ENCODE results near the gene MOB3B.
A peak's percentile ranks its signal among the peaks of the same experiment; 100 is the strongest.

Gene MOB3B

DNA sequence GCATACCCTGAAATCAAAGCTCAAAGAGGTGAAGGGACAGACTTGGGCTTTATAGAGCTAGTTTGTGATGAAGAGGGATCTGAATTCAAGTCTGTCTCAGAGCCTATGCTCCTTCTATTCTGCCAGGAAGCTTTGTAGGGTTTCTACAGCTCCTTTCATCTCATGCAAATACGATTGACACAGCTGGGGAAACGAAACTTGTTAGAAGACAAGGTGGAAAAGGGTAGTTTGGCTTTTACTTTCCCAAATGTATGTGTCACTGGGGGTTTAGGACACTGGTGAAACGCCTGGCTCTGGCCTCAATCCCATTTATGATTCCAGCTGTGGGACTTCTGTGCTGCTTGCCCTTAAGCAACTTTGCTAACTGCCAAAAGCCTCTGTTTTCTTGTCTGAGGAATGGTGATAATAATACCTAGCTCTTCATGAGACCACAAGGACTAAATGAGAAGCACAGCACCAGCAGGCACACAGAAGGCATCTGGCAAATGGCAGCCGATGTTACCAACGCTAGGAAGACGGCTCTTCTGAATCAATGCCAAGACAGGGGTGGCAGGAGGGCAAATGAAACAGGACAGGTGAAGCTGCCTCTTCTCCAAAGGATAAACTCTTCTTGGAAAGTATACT lies 162.3 kb downstream of the MOB3B start:
- no peaks in the 10 kb centered on the region for H3K36me3 ChIP-seq (replicated peaks)
- in situ Hi-C loops (cut with HindIII; ENCODE audit: low pct_ligation_motif_present, low sequenced_read_pairs) = no loop called here
- no peak for DNase-seq
- no peak overlapping the region for H3K27ac ChIP-seq
- H3K4me3 ChIP-seq (ENCODE audit: low read depth, low read length) = no peak overlapping the region
- no peaks in the 10 kb centered on the region for H3K27me3 ChIP-seq (replicated peaks)
- TF ChIP-seq, protein P1, sequence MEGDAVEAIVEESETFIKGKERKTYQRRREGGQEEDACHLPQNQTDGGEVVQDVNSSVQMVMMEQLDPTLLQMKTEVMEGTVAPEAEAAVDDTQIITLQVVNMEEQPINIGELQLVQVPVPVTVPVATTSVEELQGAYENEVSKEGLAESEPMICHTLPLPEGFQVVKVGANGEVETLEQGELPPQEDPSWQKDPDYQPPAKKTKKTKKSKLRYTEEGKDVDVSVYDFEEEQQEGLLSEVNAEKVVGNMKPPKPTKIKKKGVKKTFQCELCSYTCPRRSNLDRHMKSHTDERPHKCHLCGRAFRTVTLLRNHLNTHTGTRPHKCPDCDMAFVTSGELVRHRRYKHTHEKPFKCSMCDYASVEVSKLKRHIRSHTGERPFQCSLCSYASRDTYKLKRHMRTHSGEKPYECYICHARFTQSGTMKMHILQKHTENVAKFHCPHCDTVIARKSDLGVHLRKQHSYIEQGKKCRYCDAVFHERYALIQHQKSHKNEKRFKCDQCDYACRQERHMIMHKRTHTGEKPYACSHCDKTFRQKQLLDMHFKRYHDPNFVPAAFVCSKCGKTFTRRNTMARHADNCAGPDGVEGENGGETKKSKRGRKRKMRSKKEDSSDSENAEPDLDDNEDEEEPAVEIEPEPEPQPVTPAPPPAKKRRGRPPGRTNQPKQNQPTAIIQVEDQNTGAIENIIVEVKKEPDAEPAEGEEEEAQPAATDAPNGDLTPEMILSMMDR (IDR thresholded peaks at IDR 0.05; ENCODE audit: low read depth, low read length, missing control alignments) = no peak

DNA sequence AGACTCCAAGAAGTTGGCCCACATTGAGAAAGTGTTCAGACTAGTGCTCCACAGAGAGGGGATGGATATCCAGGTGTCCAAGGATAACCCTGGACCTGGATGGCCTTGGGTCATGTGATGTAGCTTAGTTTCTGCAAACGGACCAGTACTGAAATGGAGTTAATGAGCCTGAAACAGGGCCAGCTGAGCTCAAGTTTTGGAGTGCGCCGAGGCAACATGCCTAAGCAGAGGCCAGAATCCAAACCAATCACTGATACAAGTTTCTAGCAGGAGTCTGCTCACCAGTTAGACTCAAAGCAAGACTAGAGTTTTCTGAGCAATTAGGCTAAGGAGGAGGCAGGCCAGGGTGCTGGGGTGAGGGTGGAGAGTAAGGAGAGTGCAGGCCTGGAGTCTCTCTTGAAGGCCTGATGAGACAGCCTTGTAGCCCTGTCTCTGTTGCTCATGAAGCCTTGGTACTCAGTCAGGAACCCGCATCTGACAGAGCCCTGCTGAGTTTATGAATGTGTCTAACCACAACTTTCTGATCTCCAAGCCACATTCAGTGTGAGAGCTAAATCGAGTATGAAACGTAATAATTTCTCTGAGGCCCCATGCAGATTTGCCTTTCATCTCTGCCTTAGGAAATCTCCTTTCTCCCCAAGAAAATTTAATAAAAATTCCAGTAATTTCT lies 163.8 kb downstream of the MOB3B start:
- in situ Hi-C loops (cut with HindIII; ENCODE audit: low pct_ligation_motif_present, low sequenced_read_pairs) = no loop called here
- no peak overlapping the region for H3K27ac ChIP-seq
- no peaks in the 10 kb centered on the region for H3K27me3 ChIP-seq (replicated peaks)
- peak; percentile 82 for DNase-seq
- TF ChIP-seq, protein P1 (IDR thresholded peaks at IDR 0.05; ENCODE audit: low read depth, low read length, missing control alignments) = no peak
- no peaks in the 10 kb centered on the region for H3K36me3 ChIP-seq (replicated peaks)
- H3K4me3 ChIP-seq (ENCODE audit: low read depth, low read length) = no peak overlapping the region

DNA sequence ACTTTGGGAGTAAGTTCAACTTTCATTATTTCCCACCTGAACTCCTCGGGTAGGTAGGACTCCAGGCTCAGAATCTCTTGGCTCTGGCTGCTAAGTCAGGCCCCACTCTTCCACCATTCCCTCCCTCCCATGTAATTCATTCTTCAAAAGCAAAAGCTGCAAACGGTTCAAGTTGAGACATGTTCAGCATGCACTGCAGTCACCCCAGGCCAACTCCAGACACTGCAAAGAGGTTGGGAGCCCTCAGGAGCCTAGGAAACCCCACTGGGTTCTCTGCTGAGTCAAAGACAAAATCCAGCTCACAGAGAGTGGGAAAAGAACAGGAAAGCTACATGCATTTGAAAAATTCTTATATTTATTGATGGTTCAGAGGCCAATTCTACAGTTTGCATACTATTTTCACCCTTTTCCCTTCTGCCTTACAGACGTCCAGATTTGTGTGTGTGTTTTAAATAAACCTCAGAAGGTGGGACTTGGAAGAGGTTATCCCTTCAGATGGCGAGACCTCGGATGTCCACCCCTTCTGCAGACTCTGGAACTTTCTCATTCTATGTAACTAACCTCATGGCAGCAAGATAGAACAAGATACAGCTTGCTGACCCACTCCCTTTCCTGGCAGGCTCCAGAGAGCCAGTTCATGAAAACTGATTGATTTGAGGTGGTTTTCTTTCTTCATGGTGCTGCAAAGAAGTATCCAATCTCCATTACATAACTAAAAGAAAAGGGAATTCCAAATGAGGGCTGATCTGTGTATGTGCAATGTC lies 167.0 kb downstream of the MOB3B start:
- H3K27me3 ChIP-seq (replicated peaks) = no peaks in the 10 kb centered on the region
- no peak overlapping the region for H3K27ac ChIP-seq
- no peak overlapping the region for H3K4me3 ChIP-seq (ENCODE audit: low read depth, low read length)
- in situ Hi-C loops (cut with HindIII; ENCODE audit: low pct_ligation_motif_present, low sequenced_read_pairs) = no loop called here
- H3K36me3 ChIP-seq (replicated peaks) = no peaks in the 10 kb centered on the region
- TF ChIP-seq, protein P1 (IDR thresholded peaks at IDR 0.05; ENCODE audit: low read depth, low read length, missing control alignments) = no peak
- no peak for DNase-seq

DNA sequence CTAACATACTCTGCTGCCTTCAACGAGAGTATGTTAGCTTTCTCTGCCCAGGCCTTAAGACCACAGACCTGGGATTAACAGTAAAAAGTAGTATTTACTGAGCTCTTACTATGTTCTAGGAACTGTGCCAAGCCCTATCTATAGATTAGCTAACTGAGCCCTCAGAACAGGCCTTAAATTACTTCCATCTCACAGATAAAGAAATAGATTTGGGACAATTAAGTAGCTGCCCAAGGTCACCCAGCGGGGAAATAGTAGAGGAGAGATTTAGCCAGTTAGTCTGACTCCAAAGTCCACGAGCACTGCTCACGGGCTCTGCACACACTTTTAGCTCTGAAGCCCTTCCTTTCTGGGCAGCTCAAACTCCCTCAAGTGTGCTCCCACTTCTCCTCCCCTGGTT lies 168.1 kb downstream of the MOB3B start:
- Histone ChIP-seq H3K27me3 (replicated peaks) (no peaks in the 10 kb centered on the region), H3K4me3 (ENCODE audit: low read depth, low read length) (no peak overlapping the region), H3K27ac (no peak overlapping the region), H3K36me3 (replicated peaks) (no peaks in the 10 kb centered on the region)
- DNase-seq = no peak
- in situ Hi-C loops (cut with HindIII; ENCODE audit: low pct_ligation_motif_present, low sequenced_read_pairs) = no loop called here
- TF ChIP-seq, protein P1 (IDR thresholded peaks at IDR 0.05; ENCODE audit: low read depth, low read length, missing control alignments) = no peak

DNA sequence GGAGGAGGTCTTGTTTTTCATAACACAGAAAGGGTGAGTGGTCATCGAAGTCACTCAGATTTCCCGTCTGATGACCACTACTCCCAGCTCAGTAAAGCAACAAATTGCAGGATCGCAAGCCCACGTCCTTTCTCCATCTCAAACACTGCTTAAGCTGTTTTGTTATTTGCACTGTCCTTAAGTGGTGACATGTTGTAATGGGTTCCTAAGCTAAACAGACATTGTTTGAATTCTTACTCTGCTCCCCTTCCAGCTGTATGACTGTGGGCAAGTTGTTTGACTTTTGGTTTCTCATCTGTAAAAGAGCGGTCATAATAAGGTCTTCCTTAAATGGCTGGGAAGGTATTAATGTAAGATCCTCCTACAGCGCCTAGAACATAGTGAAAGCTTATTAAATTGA lies 169.9 kb downstream of the MOB3B start:
- TF ChIP-seq, protein P1 (IDR thresholded peaks at IDR 0.05; ENCODE audit: low read depth, low read length, missing control alignments) = no peak
- no peaks in the 10 kb centered on the region for H3K27me3 ChIP-seq (replicated peaks)
- H3K36me3 ChIP-seq (replicated peaks) = no peaks in the 10 kb centered on the region
- DNase-seq = no peak
- H3K4me3 ChIP-seq (ENCODE audit: low read depth, low read length) = no peak overlapping the region
- in situ Hi-C loops (cut with HindIII; ENCODE audit: low pct_ligation_motif_present, low sequenced_read_pairs) = no loop called here
- no peak overlapping the region for H3K27ac ChIP-seq

Data from brain microvascular endothelial cell (primary cell).